A673 (cell line): ENCODE results near the gene SOX6. TPM values are rescaled to one million over a fixed set of nuclear protein-coding genes. Genes with fewer than 3 reads are reported as not detected.

Experiments
- BruUV-seq: library from RNA; stranded (reverse); fragments of 400-500 nt; replicated peaks from 2 replicates; lab custom pipeline; 2021; lab: Mats Ljungman, UMichigan
- CTCF ChIA-PET: fragments of 300-600 bp; sonication (Branson Sonifier 250); formaldehyde crosslinking; loops from one replicate; lab custom pipeline; 2022; ENCODE audit warnings: antibody characterized with exemption; lab: Charles Lee
- POLR2A ChIA-PET: fragments of 300-600 bp; sonication (Branson Sonifier 250); formaldehyde crosslinking; loops from one replicate; lab custom pipeline; 2022; ENCODE audit warnings: antibody characterized with exemption; ENCODE audit not compliant: low non-redundant PET; lab: Charles Lee
- DNase-seq: peaks from one replicate; pipeline ENCODE4 v3.0.0-alpha.2; 2015; ENCODE audit warnings: low spot score
- H3K27ac ChIP-seq: fragments of 200-600 bp; sonication (generic); 2 replicates; pipeline ENCODE4 v1.5.1; 2016; ENCODE audit warnings: mixed run types, low read depth, mild to moderate bottlenecking, mixed read lengths, antibody characterized with exemption, low read length; ENCODE audit not compliant: poor library complexity, severe bottlenecking
- H3K27me3 ChIP-seq: fragments of 200-600 bp; sonication (generic); replicated peaks from 2 replicates; pipeline ENCODE4 v1.6.1; 2017; ENCODE audit warnings: mixed run types, low read depth, mild to moderate bottlenecking, mixed read lengths, antibody characterized with exemption, low read length; ENCODE audit not compliant: insufficient read depth, poor library complexity
- H3K36me3 ChIP-seq: fragments of 200-600 bp; sonication (generic); 2 replicates; pipeline ENCODE4 v1.6.1; 2016; ENCODE audit warnings: mixed run types, mild to moderate bottlenecking, mixed read lengths, antibody characterized with exemption, low read length; ENCODE audit not compliant: insufficient read depth, poor library complexity, severe bottlenecking
- H3K4me1 ChIP-seq: fragments of 200-600 bp; sonication (generic); 2 replicates; pipeline ENCODE4 v1.6.1; 2017; ENCODE audit warnings: mixed run types, mild to moderate bottlenecking, mixed read lengths, antibody characterized with exemption, low read length; ENCODE audit not compliant: insufficient read depth, poor library complexity, severe bottlenecking
- H3K4me3 ChIP-seq: fragments of 200-600 bp; sonication (generic); 2 replicates; pipeline ENCODE4 v1.5.1; 2016; ENCODE audit warnings: low read depth, mixed run types, mild to moderate bottlenecking, mixed read lengths, low read length; ENCODE audit not compliant: poor library complexity, severe bottlenecking
- H3K9me3 ChIP-seq: fragments of 200-600 bp; sonication (generic); 2 replicates; pipeline ENCODE4 v1.6.1; 2016; ENCODE audit warnings: mixed run types, low read depth, mild to moderate bottlenecking, mixed read lengths, antibody characterized with exemption, low read length; ENCODE audit not compliant: poor library complexity, severe bottlenecking
- CTCF ChIP-seq: fragments of 300-800, 200-600 bp; sonication (generic); conservative IDR thresholded peaks from 2 replicates; pipeline ENCODE4 v1.5.1; 2017; ENCODE audit warnings: low read depth, mild to moderate bottlenecking, antibody characterized with exemption, low read length, moderate library complexity, mixed read lengths
- EZH2 ChIP-seq: fragments of 200-600 bp; sonication (generic); IDR thresholded peaks from 2 replicates; pipeline ENCODE4 v1.6.1; 2017; ENCODE audit warnings: borderline replicate concordance, low read depth, mild to moderate bottlenecking, mixed read lengths, antibody characterized with exemption, low read length; ENCODE audit not compliant: poor library complexity, severe bottlenecking
- intact Hi-C: fragments of 100-400 bp; cut with micrococcal nuclease; formaldehyde crosslinking; loops from one replicate; pipeline ENCODE4 v1.10.0; 2022; ENCODE audit not compliant: unreplicated experiment
- total RNA-seq: library from RNA; stranded (reverse); gene quantifications from 2 replicates; pipeline ENCODE4 v1.2.3, GENCODE V29; 2021

The SOX6 gene
- total RNA-seq, 1 experiment from 2014 or later: 27.5 TPM

GRCh38 chr11:16191212-16191867 is 165.0 kb downstream of the SOX6 start:
- CTCF ChIA-PET: no interaction called here
- peak overlapping the region; percentile 7 for H3K27ac ChIP-seq
- intact Hi-C loops: no loop called here

GRCh38 chr11:16186680-16187079 is 169.7 kb downstream of the SOX6 start:
- Histone ChIP-seq H3K4me3 (no peak overlapping the region), H3K4me1 (peaks cover 19% of the 10 kb centered on the region), H3K27me3 (no peaks in the 10 kb centered on the region), H3K9me3 (no peaks in the 10 kb centered on the region), H3K27ac (no peak overlapping the region), H3K36me3 (no peaks in the 10 kb centered on the region)
- CTCF ChIA-PET: no interaction called here
- intact Hi-C loops: no loop called here
- no peak for DNase-seq
- TF ChIP-seq EZH2 (no peak), CTCF (no peak)
- BruUV-seq: no TSS peak
- POLR2A ChIA-PET: no interaction called here

More at GRCh38 chr11:16191212-16191867, 165.0 kb downstream of the SOX6 start:
- H3K36me3 ChIP-seq: no peaks in the 10 kb centered on the region
- TF ChIP-seq CTCF: 0 out of 2 replicates have a peak, but pooled peaks have one; percentile 13
- TF ChIP-seq EZH2: no peak
- H3K9me3 ChIP-seq: no peaks in the 10 kb centered on the region
- no peaks in the 10 kb centered on the region for H3K27me3 ChIP-seq
- no TSS peak for BruUV-seq
- POLR2A ChIA-PET: interaction anchor here (0.5 kb wide), 1 partner anchor 11 kb away, joined by 3 read pairs; no protein-coding TSS in a partner anchor
- H3K4me3 ChIP-seq: no peak overlapping the region
- no peak for DNase-seq
- H3K4me1 ChIP-seq: peaks cover 23% of the 10 kb centered on the region

- no peaks in the 10 kb centered on the region for H3K36me3 ChIP-seq
- H3K27ac ChIP-seq: no peak overlapping the region
- ChIA-PET POLR2A (interaction anchor here (0.6 kb wide), 1 partner anchor 165 kb away, joined by 4 read pairs; no protein-coding TSS in a partner anchor), CTCF (no interaction called here)
- no peaks in the 10 kb centered on the region for H3K27me3 ChIP-seq
- intact Hi-C loops: no loop called here
- TF ChIP-seq EZH2 (no peak), CTCF (no peak)
- no TSS peak for BruUV-seq
- no peaks in the 10 kb centered on the region for H3K9me3 ChIP-seq
- H3K4me1 ChIP-seq: peaks cover 29% of the 10 kb centered on the region
- DNase-seq: no peak
- no peak overlapping the region for H3K4me3 ChIP-seq
Observed at GRCh38 chr11:16185042-16185441, 171.3 kb downstream of the SOX6 start.
